ENCODE data around the gene AFF3. TPM values are rescaled to one million over a fixed set of nuclear protein-coding genes. Genes with fewer than 3 reads are reported as not detected.

The AFF3 gene
- total RNA-seq, 1 donor from 2014 or later, result 20.9 TPM

- peaks cover 3% of the 10 kb centered on the region for H3K9me3 Mint-ChIP-seq
- peak overlapping the region; percentile 90 for H3K27ac Mint-ChIP-seq (ENCODE audit: unreplicated experiment)
- no peaks in the 10 kb centered on the region for H3K27me3 Mint-ChIP-seq (ENCODE audit: low read depth)
- TF ChIP-seq CTCF (conservative IDR thresholded peaks at IDR 0.05), result no peak
- peaks cover 12% of the 10 kb centered on the region for H3K36me3 Mint-ChIP-seq (ENCODE audit: low read depth)
- H3K4me3 Mint-ChIP-seq, result peak overlapping the region; percentile 82
- peak; percentile 28 for DNase-seq (ENCODE audit: low read depth, low spot score)
- H3K4me1 Mint-ChIP-seq, result peaks cover 42% of the 10 kb centered on the region
Observed at GRCh38 chr2:99822474-99823207, 319.7 kb downstream of the AFF3 start.

- H3K27ac Mint-ChIP-seq (ENCODE audit: unreplicated experiment), result peak overlapping the region; percentile 92
Observed at GRCh38 chr2:99821984-99822383, 320.4 kb downstream of the AFF3 start.

GRCh38 chr2:99821572-99821971 lies 320.8 kb downstream of the AFF3 start:
- H3K27ac Mint-ChIP-seq (ENCODE audit: unreplicated experiment), result peak overlapping the region; percentile 5
- peak overlapping the region; percentile 9 for H3K4me3 Mint-ChIP-seq
- H3K9me3 Mint-ChIP-seq, result peaks cover 3% of the 10 kb centered on the region

More at GRCh38 chr2:99821984-99822383, 320.4 kb downstream of the AFF3 start:
- H3K4me3 Mint-ChIP-seq, result peak overlapping the region; percentile 60
- H3K9me3 Mint-ChIP-seq, result peaks cover 3% of the 10 kb centered on the region
- no peaks in the 10 kb centered on the region for H3K27me3 Mint-ChIP-seq (ENCODE audit: low read depth)
- H3K36me3 Mint-ChIP-seq (ENCODE audit: low read depth), result peaks cover 10% of the 10 kb centered on the region
- peaks cover 42% of the 10 kb centered on the region for H3K4me1 Mint-ChIP-seq
- no peak for TF ChIP-seq CTCF (conservative IDR thresholded peaks at IDR 0.05)
- no peak for DNase-seq (ENCODE audit: low read depth, low spot score)

DNA sequence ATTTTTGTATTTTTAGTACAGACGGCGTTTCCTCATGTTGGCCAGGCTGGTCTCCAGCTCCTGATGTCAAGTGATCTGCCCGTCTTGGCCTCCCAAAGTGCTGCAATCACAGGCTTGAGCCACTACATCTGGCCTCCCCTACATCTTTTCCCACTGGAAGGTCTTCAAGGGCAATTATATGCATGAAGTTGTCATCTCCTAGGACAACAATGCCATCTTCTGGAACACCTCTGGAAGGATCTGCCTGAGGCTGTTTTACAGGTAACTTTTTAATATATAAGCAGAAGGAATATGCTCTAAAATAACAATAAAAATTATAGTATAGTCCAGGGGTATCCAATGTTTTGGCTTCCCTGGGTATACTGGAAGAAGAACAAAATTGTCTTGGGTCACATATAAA lies 321.4 kb downstream of the AFF3 start:
- H3K4me1 Mint-ChIP-seq, result peaks cover 42% of the 10 kb centered on the region
- no peak overlapping the region for H3K4me3 Mint-ChIP-seq
- H3K9me3 Mint-ChIP-seq, result peaks cover 3% of the 10 kb centered on the region
- H3K27ac Mint-ChIP-seq (ENCODE audit: unreplicated experiment), result peak overlapping the region; percentile 19
- TF ChIP-seq CTCF (conservative IDR thresholded peaks at IDR 0.05), result no peak
- H3K27me3 Mint-ChIP-seq (ENCODE audit: low read depth), result no peaks in the 10 kb centered on the region
- DNase-seq (ENCODE audit: low read depth, low spot score), result no peak
- peaks cover 11% of the 10 kb centered on the region for H3K36me3 Mint-ChIP-seq (ENCODE audit: low read depth)

More at GRCh38 chr2:99821572-99821971, 320.8 kb downstream of the AFF3 start:
- DNase-seq (ENCODE audit: low read depth, low spot score), result no peak
- Mint-ChIP-seq H3K36me3 (ENCODE audit: low read depth) (peaks cover 9% of the 10 kb centered on the region), H3K27me3 (ENCODE audit: low read depth) (no peaks in the 10 kb centered on the region), H3K4me1 (peaks cover 42% of the 10 kb centered on the region)
- no peak for TF ChIP-seq CTCF (conservative IDR thresholded peaks at IDR 0.05)

DNA sequence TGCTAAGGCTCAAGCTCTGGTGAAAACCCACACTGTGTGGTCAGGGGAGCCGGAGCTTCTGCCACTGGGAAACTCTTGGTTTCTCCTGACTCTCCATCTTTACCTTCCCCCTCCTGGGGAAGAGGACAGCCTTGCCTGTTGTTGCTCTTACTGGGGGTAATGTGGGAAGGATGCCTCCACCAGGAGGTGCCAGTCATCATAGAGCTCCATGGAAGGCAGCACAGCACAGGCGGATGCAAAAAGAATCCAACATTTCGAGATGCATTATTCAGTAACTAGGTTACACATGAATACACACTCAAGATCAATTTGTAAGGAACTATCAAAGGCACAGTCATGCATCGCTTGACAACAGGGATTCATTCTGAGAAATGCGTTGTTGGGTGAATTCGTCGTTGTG lies 322.6 kb downstream of the AFF3 start:
- Mint-ChIP-seq H3K27ac (ENCODE audit: unreplicated experiment) (no peak overlapping the region), H3K27me3 (ENCODE audit: low read depth) (no peaks in the 10 kb centered on the region), H3K36me3 (ENCODE audit: low read depth) (peaks cover 15% of the 10 kb centered on the region), H3K9me3 (peaks cover 6% of the 10 kb centered on the region), H3K4me3 (peak overlapping the region; percentile 14), H3K4me1 (peaks cover 38% of the 10 kb centered on the region)
- no peak for DNase-seq (ENCODE audit: low read depth, low spot score)
- no peak for TF ChIP-seq CTCF (conservative IDR thresholded peaks at IDR 0.05)
